ENCODE data around the gene EBP. TPM values are rescaled to one million over a fixed set of nuclear protein-coding genes. Genes with fewer than 3 reads are reported as not detected.

EBP gene
- polyA plus RNA-seq, 1 donor (not counting 4 experiments of a cell fraction or from before 2014, with no cell fraction given) = 194 TPM

DNA sequence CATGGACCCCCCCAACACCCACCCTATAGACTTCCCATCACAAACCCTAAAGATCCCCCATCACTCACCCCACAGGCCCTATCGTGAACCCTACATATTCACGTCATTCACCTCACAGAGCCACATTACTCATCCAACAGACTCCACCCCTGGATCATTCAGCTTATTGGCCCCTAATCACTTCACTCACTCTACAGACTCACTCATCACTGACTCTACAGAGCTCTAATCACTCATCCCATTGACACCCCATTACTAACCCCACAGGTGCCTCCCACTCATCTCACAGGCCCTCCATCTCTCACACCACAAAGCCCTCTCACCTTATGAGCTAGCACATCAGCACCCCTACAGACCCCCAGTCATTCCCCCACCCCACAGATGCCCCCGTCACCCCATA lies 11.6 kb downstream of the EBP start:
- no peak for FAIRE-seq
- TF ChIP-seq EZH2 (IDR thresholded peaks at IDR 0.05; ENCODE audit: low read length) = no peak
- TF ChIP-seq, protein P1, sequence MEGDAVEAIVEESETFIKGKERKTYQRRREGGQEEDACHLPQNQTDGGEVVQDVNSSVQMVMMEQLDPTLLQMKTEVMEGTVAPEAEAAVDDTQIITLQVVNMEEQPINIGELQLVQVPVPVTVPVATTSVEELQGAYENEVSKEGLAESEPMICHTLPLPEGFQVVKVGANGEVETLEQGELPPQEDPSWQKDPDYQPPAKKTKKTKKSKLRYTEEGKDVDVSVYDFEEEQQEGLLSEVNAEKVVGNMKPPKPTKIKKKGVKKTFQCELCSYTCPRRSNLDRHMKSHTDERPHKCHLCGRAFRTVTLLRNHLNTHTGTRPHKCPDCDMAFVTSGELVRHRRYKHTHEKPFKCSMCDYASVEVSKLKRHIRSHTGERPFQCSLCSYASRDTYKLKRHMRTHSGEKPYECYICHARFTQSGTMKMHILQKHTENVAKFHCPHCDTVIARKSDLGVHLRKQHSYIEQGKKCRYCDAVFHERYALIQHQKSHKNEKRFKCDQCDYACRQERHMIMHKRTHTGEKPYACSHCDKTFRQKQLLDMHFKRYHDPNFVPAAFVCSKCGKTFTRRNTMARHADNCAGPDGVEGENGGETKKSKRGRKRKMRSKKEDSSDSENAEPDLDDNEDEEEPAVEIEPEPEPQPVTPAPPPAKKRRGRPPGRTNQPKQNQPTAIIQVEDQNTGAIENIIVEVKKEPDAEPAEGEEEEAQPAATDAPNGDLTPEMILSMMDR (optimal IDR thresholded peaks at IDR 0.05 in 1 of 3, IDR thresholded peaks at IDR 0.05 in 1 of 3, conservative IDR thresholded peaks at IDR 0.05 in 1 of 3; ENCODE audit: extremely low read depth in 1 of 3, insufficient read depth in 2 of 3, low read length in 3 of 3) = no peak
- Histone ChIP-seq H4K20me1 (ENCODE audit: control insufficient read depth, extremely low read depth, insufficient read depth, low read length) (no peaks in the 10 kb centered on the region), H2AFZ (ENCODE audit: control insufficient read depth, low read length) (no peak overlapping the region), H3K4me1 (ENCODE audit: control insufficient read depth, extremely low read depth, insufficient read depth, low read length) (peaks cover 21% of the 10 kb centered on the region), H3K36me3 (ENCODE audit: control insufficient read depth in 2 of 2, extremely low read depth in 1 of 2, insufficient read depth in 2 of 2, low read length in 2 of 2) (peaks cover 0 to 3% of the 10 kb centered on the region in 2 experiments), H3K79me2 (ENCODE audit: control insufficient read depth, insufficient read depth, low read length) (no peaks in the 10 kb centered on the region), H3K27me3 (ENCODE audit: control insufficient read depth, extremely low read depth, insufficient read depth, low read length) (no peaks in the 10 kb centered on the region), H3K4me3 (ENCODE audit: control insufficient read depth in 2 of 3, extremely low read depth in 1 of 3, insufficient read depth in 2 of 3, low read depth in 1 of 3, low read length in 3 of 3) (no peak overlapping the region), H3K9me3 (ENCODE audit: control insufficient read depth, low read depth, low read length) (no peaks in the 10 kb centered on the region), H3K27ac (ENCODE audit: control insufficient read depth, insufficient read depth, low read length) (no peak overlapping the region), H3K4me2 (ENCODE audit: control insufficient read depth, extremely low read depth, insufficient read depth, low read depth, low read length) (no peak overlapping the region), H3K9me1 (ENCODE audit: control insufficient read depth, extremely low read depth, insufficient read depth, low read length) (no peaks in the 10 kb centered on the region), H3K9ac (ENCODE audit: control insufficient read depth, extremely low read depth, insufficient read depth, low read length) (no peak overlapping the region)
- dilution Hi-C loops (cut with MboI; ENCODE audit: extremely low pct_ligation_motif_present, low sequenced_read_pairs) = no loop called here
- no peak for DNase-seq (ENCODE audit: low read depth, low spot score)

DNA sequence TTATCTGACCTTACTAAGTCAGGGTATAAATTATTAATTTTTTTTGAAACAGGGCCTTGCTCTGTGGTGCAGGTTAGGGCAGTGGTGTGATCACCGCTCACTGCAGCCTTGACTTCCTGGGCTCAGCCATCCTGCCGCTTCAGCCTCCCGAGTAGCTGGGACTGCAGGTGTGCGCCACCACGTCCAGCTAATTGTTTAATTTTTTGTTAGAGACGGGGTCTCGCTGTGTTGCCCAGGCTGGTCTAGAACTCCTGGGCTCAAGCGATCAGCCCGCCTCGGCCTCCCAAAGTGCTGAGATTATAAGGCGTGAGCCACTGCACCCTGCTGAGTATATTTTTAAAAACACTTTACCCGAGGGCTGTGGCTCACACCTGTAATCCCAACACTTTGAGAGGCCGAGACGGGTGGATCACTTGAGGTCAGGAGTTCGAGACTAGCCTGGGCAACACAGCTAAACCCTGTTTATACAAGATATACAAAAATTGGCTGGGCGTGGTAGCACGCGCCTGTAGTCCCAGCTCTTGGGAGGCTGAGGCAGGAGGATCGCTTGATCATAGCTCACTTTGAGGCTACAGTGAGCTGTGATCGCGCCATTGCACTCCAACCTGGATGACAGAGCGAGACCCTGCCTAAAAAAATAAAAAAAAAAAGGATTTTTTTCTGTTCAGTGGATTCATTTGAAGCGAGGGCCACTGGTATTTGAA lies 17.2 kb downstream of the EBP start:
- no peak for TF ChIP-seq EZH2 (IDR thresholded peaks at IDR 0.05; ENCODE audit: low read length)
- TF ChIP-seq, protein P1 (optimal IDR thresholded peaks at IDR 0.05 in 1 of 3, IDR thresholded peaks at IDR 0.05 in 1 of 3, conservative IDR thresholded peaks at IDR 0.05 in 1 of 3; ENCODE audit: extremely low read depth in 1 of 3, insufficient read depth in 2 of 3, low read length in 3 of 3) = no peak
- Histone ChIP-seq H3K4me2 (ENCODE audit: control insufficient read depth, extremely low read depth, insufficient read depth, low read depth, low read length) (no peak overlapping the region), H3K4me1 (ENCODE audit: control insufficient read depth, extremely low read depth, insufficient read depth, low read length) (peaks cover 9% of the 10 kb centered on the region), H3K27me3 (ENCODE audit: control insufficient read depth, extremely low read depth, insufficient read depth, low read length) (no peaks in the 10 kb centered on the region), H3K9ac (ENCODE audit: control insufficient read depth, extremely low read depth, insufficient read depth, low read length) (peak overlapping the region; percentile 83), H2AFZ (ENCODE audit: control insufficient read depth, low read length) (no peak overlapping the region), H3K4me3 (ENCODE audit: control insufficient read depth in 2 of 3, extremely low read depth in 1 of 3, insufficient read depth in 2 of 3, low read depth in 1 of 3, low read length in 3 of 3) (no peak overlapping the region), H3K79me2 (ENCODE audit: control insufficient read depth, insufficient read depth, low read length) (peaks cover 15% of the 10 kb centered on the region), H3K9me3 (ENCODE audit: control insufficient read depth, low read depth, low read length) (no peaks in the 10 kb centered on the region), H3K9me1 (ENCODE audit: control insufficient read depth, extremely low read depth, insufficient read depth, low read length) (no peaks in the 10 kb centered on the region), H4K20me1 (ENCODE audit: control insufficient read depth, extremely low read depth, insufficient read depth, low read length) (no peaks in the 10 kb centered on the region), H3K27ac (ENCODE audit: control insufficient read depth, insufficient read depth, low read length) (peak overlapping the region; percentile 84), H3K36me3 (ENCODE audit: control insufficient read depth in 2 of 2, extremely low read depth in 1 of 2, insufficient read depth in 2 of 2, low read length in 2 of 2) (no peaks in the 10 kb centered on the region)
- FAIRE-seq (no peak), DNase-seq (ENCODE audit: low read depth, low spot score) (no peak)
- dilution Hi-C loops (cut with MboI; ENCODE audit: extremely low pct_ligation_motif_present, low sequenced_read_pairs) = no loop called here
